Thyroid gland (tissue), 4 donors: ENCODE measurements around the gene BRD3OS.

Source experiments
- POLR2A ChIP-seq, 2 donors: fragments of 450-650 bp; IDR thresholded peaks; one replicate each; pipeline ENCODE4 v1.6.1; 2017; ENCODE audit warnings: antibody characterized with exemption in 2 of 2, mild to moderate bottlenecking in 2 of 2, moderate library complexity in 1 of 2
- TF ChIP-seq, protein P1 (sequence below), 6 experiments: fragments of 200-600 bp in 3 of 6; fragments of 450-650 bp in 3 of 6; sonication (generic) in 3 of 6; IDR thresholded peaks; one replicate each; pipeline ENCODE4 v1.5.1; 2016 to 2019; ENCODE audit warnings: antibody characterized with exemption in 6 of 6, mild to moderate bottlenecking in 2 of 6, inconsistent platforms in 1 of 6, moderate library complexity in 1 of 6

DNA sequence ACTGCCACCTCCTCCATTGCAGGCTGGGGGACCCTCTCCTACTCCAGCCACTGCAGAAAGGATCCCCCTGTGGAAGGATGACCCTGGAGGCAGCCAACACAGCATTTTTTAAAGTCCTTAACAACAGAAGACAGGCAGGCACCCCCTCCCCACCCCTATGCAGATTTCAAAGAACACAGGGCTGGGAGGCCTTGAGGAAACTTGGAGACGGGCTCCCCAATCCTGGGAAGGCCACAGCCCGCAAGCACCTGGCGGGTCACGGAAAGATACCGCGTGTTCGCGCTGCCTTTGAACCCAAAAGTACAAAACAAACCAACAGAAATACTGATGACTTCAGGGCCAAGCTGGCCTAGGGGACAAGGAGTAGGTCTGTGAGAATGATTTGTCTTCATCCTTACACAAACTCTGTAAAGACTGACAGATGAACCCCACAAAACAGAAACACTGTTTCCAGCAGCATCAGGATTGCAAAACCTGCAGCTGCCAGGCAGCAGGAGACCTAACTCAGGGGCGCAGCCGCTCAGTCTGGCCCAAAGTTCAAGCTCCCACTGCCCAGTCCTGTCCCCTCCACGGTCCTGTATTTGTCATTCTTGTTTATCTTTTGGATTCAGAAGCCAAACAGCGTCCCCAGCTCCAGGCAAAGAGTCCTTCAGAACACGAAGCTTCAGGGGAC, 46.9 kb upstream of the BRD3OS start:
- TF ChIP-seq, protein P1, sequence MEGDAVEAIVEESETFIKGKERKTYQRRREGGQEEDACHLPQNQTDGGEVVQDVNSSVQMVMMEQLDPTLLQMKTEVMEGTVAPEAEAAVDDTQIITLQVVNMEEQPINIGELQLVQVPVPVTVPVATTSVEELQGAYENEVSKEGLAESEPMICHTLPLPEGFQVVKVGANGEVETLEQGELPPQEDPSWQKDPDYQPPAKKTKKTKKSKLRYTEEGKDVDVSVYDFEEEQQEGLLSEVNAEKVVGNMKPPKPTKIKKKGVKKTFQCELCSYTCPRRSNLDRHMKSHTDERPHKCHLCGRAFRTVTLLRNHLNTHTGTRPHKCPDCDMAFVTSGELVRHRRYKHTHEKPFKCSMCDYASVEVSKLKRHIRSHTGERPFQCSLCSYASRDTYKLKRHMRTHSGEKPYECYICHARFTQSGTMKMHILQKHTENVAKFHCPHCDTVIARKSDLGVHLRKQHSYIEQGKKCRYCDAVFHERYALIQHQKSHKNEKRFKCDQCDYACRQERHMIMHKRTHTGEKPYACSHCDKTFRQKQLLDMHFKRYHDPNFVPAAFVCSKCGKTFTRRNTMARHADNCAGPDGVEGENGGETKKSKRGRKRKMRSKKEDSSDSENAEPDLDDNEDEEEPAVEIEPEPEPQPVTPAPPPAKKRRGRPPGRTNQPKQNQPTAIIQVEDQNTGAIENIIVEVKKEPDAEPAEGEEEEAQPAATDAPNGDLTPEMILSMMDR (IDR thresholded peaks at IDR 0.05), result no peak
- TF ChIP-seq POLR2A (IDR thresholded peaks at IDR 0.05), result no peak
